ENCODE data around the gene ZNF8.

The ZNF8 gene

GRCh38 chr19:58261600-58261967 is 17.2 kb upstream of the ZNF8 start:
- TF ChIP-seq, protein P1, sequence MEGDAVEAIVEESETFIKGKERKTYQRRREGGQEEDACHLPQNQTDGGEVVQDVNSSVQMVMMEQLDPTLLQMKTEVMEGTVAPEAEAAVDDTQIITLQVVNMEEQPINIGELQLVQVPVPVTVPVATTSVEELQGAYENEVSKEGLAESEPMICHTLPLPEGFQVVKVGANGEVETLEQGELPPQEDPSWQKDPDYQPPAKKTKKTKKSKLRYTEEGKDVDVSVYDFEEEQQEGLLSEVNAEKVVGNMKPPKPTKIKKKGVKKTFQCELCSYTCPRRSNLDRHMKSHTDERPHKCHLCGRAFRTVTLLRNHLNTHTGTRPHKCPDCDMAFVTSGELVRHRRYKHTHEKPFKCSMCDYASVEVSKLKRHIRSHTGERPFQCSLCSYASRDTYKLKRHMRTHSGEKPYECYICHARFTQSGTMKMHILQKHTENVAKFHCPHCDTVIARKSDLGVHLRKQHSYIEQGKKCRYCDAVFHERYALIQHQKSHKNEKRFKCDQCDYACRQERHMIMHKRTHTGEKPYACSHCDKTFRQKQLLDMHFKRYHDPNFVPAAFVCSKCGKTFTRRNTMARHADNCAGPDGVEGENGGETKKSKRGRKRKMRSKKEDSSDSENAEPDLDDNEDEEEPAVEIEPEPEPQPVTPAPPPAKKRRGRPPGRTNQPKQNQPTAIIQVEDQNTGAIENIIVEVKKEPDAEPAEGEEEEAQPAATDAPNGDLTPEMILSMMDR (IDR thresholded peaks at IDR 0.05; ENCODE audit: extremely low read depth, insufficient read depth, missing control alignments) = no peak
- DNase-seq (ENCODE audit: low spot score) = no peak
- in situ Hi-C loops (cut with MboI; ENCODE audit: low pct_unique_long_range_greater_than_20kb, low sequenced_read_pairs, unreplicated experiment) = no loop called here

DNA sequence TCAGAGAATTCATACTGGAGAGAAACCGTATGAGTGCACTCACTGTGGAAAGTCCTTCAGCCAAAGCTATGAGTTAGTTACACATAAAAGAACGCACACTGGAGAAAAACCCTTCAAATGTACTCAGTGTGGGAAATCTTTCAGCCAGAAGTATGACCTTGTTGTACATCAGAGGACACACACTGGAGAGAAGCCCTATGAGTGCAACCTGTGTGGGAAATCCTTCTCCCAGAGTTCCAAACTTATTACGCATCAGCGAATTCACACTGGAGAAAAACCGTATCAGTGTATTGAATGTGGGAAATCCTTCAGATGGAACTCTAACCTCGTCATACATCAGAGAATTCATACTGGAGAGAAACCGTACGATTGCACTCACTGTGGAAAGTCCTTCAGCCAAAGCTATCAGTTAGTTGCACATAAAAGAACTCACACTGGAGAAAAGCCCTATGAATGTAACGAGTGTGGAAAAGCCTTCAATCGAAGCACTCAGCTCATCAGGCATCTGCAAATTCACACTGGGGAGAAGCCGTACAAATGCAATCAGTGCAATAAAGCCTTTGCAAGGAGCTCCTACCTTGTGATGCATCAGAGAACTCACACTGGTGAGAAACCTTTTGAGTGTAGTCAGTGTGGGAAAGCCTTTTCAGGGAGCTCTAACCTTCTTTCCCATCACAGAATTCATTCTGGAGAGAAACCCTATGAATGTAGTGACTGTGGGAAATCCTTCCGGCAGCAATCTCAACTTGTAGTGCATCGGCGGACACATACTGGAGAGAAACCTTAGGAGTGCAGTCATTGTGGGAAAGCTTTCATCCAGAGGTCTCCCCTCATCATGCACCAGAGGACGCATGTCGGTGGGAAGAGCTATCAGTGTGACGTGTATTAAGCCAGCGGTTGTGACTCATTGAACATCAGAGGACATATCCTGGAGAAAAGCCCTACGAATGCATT is 16.5 kb upstream of the ZNF8 start:
- in situ Hi-C loops (cut with MboI; ENCODE audit: low pct_unique_long_range_greater_than_20kb, low sequenced_read_pairs, unreplicated experiment) = no loop called here
- no peak for DNase-seq (ENCODE audit: low spot score)
- TF ChIP-seq, protein P1 (IDR thresholded peaks at IDR 0.05; ENCODE audit: extremely low read depth, insufficient read depth, missing control alignments) = no peak

DNA sequence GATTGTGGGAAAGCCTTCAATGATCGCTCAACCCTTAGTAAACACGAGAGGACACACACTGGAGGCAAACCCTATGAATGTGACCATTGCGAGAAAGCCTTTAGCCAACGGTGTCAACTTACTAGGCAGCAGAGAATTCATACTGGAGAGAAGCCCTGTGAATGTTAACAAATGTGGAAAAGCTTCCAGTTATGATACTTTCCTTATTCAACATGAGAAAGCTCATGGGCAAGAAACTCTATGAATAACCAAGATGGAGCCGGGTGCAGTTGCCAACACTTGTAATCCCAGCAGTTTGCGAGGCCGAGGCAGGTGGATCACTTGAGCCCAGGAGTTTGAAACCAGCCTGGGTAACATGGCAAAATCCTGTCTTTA is 15.8 kb upstream of the ZNF8 start:
- DNase-seq (ENCODE audit: low spot score) = no peak
- TF ChIP-seq, protein P1 (IDR thresholded peaks at IDR 0.05; ENCODE audit: extremely low read depth, insufficient read depth, missing control alignments) = no peak
- in situ Hi-C loops (cut with MboI; ENCODE audit: low pct_unique_long_range_greater_than_20kb, low sequenced_read_pairs, unreplicated experiment) = no loop called here

- in situ Hi-C loops (cut with MboI; ENCODE audit: low pct_unique_long_range_greater_than_20kb, low sequenced_read_pairs, unreplicated experiment) = no loop called here
- DNase-seq (ENCODE audit: low spot score) = no peak
- TF ChIP-seq, protein P1 (IDR thresholded peaks at IDR 0.05; ENCODE audit: extremely low read depth, insufficient read depth, missing control alignments) = no peak
Observed at GRCh38 chr19:58265100-58265499, 13.7 kb upstream of the ZNF8 start.

GRCh38 chr19:58268344-58268743 is 10.4 kb upstream of the ZNF8 start:
- in situ Hi-C loops (cut with MboI; ENCODE audit: low pct_unique_long_range_greater_than_20kb, low sequenced_read_pairs, unreplicated experiment) = no loop called here
- TF ChIP-seq, protein P1 (IDR thresholded peaks at IDR 0.05; ENCODE audit: extremely low read depth, insufficient read depth, missing control alignments) = no peak
- no peak for DNase-seq (ENCODE audit: low spot score)

GRCh38 chr19:58274771-58275201 is 4.0 kb upstream of the ZNF8 start:
- no peak for DNase-seq (ENCODE audit: low spot score)
- in situ Hi-C loops (cut with MboI; ENCODE audit: low pct_unique_long_range_greater_than_20kb, low sequenced_read_pairs, unreplicated experiment) = no loop called here
- TF ChIP-seq, protein P1 (IDR thresholded peaks at IDR 0.05; ENCODE audit: extremely low read depth, insufficient read depth, missing control alignments) = no peak
